ENCODE results near the gene PAX5.
A peak's percentile ranks its signal among the peaks of the same experiment; 100 is the strongest.

PAX5 gene

DNA sequence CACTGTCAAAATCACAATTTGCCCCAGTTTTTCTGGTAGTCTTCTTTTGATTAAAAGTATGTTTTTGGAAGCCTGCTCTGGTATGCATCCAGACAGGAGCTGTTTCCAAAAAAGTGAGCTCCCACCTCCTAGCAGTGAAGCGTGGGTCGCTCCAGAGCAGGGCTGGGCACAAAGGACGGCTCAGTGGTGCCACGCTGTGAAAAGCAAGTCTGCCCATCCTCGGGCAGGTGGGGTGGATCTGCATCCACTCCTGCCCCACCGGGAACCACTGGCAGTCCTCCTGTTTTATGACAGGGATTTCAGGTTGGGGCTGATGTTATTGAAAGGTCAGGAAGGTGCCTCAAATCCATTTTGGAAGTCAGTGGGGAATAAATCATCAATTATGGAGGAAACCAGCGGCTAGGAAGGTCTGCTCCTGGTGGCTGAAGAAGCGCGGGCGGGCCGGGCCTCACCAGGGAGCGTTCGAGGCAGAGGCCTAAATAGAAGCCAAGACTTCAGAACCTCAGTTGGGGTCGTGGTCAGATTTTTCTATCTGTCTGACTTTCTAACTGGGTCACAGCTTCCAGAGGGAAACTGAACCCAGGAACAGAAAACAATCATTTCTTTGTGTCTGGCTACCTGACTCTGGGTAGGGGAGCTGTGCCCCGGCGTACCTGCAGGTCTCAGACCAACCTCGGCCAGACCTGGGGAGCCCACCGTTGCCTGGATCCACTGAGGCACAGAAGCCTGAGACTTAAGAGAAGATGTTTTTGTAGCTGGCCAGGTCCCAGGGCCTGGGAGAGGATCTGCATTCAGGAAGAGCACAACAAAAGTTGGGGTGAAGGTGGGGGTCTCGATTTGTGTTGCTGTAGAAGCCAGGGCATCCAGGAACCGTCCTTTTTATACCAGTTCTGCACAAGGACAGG is 168.1 kb downstream of the PAX5 start:
- TF ChIP-seq RAD21 (IDR thresholded peaks at IDR 0.05; ENCODE audit: low read depth) (no peak), CREB1 (IDR thresholded peaks at IDR 0.05; ENCODE audit: low read depth) (no peak), ZBTB7A (IDR thresholded peaks at IDR 0.05; ENCODE audit: low read depth) (no peak), EGR1 (IDR thresholded peaks at IDR 0.05) (no peak)

DNA sequence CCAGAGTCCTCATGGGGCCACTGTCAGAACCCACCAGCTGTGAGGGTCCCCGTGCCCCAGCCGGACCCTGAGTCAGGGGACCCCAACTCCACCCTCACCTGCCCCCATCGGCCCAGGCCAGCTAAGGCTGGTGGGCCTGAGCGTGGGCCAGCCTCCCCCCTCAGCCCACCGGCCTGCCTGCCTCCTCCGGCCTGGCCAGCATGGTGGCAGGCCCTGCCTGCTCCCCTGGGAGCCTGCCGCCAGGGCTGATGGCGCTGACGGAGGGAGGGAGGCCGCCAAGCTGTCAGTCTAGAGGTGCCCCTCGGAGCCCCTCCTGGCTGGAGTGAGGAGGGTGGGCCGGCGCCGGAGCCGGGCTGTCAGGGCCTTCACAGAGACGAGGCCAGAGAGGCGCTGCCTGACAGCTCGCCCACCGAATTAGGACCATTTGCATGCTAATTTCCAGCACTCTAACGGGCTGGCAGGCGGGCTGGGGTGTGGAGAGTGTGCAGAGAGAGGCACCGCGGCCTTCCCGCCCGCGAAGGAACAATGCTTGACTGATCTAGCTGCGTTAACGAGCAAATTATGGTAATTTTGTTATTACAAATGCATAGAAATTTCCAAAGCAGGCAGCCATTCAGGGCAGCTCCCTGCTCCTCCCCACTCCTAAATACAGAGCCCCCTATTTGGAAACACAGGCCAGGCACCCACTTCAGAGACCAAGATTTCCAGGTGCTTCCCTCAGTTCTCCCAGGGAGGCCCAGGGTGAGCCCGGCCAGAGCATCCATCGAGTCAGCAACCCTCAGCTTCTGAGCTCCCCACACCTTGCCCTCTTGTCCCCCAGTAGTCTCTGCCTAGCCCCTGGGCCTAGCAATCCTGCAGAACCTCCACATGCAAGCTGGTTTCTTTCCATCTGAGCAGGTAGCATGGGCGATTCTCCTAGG is 169.3 kb downstream of the PAX5 start:
- no peak for TF ChIP-seq NFIC (IDR thresholded peaks at IDR 0.05)
- TF ChIP-seq ZBTB7A (IDR thresholded peaks at IDR 0.05; ENCODE audit: low read depth): no peak
- TF ChIP-seq TEAD4 (IDR thresholded peaks at IDR 0.05): no peak
- TF ChIP-seq, protein P1, sequence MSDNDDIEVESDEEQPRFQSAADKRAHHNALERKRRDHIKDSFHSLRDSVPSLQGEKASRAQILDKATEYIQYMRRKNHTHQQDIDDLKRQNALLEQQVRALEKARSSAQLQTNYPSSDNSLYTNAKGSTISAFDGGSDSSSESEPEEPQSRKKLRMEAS (IDR thresholded peaks at IDR 0.05): no peak
- no peak for TF ChIP-seq YY1 (IDR thresholded peaks at IDR 0.05; ENCODE audit: low read depth)
- TF ChIP-seq, protein P2, sequence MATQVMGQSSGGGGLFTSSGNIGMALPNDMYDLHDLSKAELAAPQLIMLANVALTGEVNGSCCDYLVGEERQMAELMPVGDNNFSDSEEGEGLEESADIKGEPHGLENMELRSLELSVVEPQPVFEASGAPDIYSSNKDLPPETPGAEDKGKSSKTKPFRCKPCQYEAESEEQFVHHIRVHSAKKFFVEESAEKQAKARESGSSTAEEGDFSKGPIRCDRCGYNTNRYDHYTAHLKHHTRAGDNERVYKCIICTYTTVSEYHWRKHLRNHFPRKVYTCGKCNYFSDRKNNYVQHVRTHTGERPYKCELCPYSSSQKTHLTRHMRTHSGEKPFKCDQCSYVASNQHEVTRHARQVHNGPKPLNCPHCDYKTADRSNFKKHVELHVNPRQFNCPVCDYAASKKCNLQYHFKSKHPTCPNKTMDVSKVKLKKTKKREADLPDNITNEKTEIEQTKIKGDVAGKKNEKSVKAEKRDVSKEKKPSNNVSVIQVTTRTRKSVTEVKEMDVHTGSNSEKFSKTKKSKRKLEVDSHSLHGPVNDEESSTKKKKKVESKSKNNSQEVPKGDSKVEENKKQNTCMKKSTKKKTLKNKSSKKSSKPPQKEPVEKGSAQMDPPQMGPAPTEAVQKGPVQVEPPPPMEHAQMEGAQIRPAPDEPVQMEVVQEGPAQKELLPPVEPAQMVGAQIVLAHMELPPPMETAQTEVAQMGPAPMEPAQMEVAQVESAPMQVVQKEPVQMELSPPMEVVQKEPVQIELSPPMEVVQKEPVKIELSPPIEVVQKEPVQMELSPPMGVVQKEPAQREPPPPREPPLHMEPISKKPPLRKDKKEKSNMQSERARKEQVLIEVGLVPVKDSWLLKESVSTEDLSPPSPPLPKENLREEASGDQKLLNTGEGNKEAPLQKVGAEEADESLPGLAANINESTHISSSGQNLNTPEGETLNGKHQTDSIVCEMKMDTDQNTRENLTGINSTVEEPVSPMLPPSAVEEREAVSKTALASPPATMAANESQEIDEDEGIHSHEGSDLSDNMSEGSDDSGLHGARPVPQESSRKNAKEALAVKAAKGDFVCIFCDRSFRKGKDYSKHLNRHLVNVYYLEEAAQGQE (IDR thresholded peaks at IDR 0.05; ENCODE audit: low read depth): no peak
- TF ChIP-seq FOXM1 (IDR thresholded peaks at IDR 0.05; ENCODE audit: borderline replicate concordance, low read depth): no peak
- no peak for TF ChIP-seq CREB1 (IDR thresholded peaks at IDR 0.05; ENCODE audit: low read depth)
- no peak for TF ChIP-seq TCF12 (IDR thresholded peaks at IDR 0.05; ENCODE audit: low read depth)
- TF ChIP-seq, protein P3, sequence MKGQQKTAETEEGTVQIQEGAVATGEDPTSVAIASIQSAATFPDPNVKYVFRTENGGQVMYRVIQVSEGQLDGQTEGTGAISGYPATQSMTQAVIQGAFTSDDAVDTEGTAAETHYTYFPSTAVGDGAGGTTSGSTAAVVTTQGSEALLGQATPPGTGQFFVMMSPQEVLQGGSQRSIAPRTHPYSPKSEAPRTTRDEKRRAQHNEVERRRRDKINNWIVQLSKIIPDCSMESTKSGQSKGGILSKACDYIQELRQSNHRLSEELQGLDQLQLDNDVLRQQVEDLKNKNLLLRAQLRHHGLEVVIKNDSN (IDR thresholded peaks at IDR 0.05): no peak
- no peak for TF ChIP-seq EGR1 (IDR thresholded peaks at IDR 0.05)

DNA sequence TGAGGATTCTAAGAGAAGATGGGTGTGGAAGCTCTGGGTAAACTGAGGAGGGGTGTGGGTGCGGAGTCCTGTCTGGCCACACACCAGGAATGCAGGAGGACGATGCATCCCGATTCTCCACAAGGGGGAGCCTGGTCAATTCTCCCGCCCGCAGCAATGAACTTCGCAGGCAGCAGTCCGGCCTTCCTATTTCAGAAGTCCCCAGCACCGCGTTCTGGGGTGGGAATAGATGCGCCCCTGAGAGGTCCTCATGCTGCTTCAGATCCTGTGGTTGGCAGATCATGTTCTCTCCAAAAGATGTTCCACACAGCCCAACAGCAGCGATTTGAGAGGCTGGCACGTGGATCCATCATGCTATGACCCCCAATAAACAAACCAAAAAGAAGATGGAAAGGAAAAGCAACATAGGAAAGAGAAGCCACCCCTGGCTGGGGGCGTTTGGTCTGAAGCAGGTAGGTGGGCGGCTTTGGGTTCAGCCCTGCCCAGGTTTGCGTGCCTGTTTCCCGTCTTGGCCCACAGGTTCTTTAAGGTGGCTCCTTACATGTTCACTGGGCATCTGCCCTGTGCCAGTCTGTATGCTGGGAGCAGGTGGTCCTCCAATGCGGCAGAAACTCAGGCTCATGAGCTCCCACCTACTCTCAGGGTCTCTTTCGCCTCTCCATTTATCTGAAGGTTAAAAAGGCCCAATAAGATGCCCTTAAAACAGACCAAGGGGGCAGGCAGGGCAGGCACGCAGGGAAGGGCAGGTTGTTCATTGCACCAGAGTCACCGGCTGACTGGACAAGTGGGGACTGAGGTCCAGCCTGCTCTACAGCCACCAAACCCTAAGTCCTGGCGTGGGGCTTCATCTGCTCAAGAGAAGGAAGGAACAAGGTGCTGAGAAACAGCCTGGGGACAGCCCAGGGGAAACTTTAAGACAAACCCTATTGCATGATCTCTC is 171.6 kb downstream of the PAX5 start:
- TF ChIP-seq, protein P1 (IDR thresholded peaks at IDR 0.05): no peak
- TF ChIP-seq YY1 (IDR thresholded peaks at IDR 0.05; ENCODE audit: low read depth) (no peak), ZBTB7A (IDR thresholded peaks at IDR 0.05; ENCODE audit: low read depth) (no peak), RAD21 (IDR thresholded peaks at IDR 0.05; ENCODE audit: low read depth) (peak; percentile 49), TEAD4 (IDR thresholded peaks at IDR 0.05) (peak; percentile 49)

DNA sequence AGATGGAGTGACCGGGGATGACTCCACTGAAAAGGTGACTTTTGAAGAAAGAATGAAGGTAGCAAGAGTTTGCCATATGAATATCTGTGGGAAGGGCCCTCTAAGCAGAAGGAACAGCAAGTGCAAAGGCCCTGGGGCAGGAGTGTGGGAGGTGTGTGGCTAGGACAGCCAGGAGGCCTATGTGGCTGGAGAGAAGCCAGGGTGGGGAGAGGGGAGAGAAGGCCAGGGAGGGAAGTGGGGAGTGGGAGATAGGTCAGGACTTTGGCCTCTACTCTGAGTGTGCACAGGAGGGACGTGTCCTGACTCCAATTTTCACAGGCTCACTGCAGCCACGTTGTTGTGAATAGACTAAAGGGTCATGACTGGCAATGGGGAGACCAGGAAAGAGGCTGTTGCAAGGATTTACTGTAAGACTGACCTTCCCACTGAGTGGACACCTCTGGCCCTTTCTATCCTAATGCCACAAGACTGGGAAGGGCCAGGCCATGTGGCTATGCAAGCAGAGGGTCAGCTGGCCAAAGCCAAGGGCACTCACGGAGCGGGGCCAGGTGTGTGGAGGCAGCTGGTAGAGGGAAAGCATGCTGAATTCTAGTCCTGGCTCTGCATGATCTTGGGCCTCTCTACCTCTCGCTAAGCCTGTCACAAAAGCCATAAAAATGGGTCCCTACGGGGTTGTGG is 172.4 kb downstream of the PAX5 start:
- TF ChIP-seq TCF12 (IDR thresholded peaks at IDR 0.05; ENCODE audit: low read depth) (no peak), YY1 (IDR thresholded peaks at IDR 0.05; ENCODE audit: low read depth) (no peak), FOXM1 (IDR thresholded peaks at IDR 0.05; ENCODE audit: borderline replicate concordance, low read depth) (no peak), EP300 (IDR thresholded peaks at IDR 0.05; ENCODE audit: borderline replicate concordance) (no peak), ZBTB7A (IDR thresholded peaks at IDR 0.05; ENCODE audit: low read depth) (no peak), TAF1 (IDR thresholded peaks at IDR 0.05; ENCODE audit: low read depth) (no peak), CREB1 (IDR thresholded peaks at IDR 0.05; ENCODE audit: low read depth) (no peak)
- TF ChIP-seq, protein P3 (IDR thresholded peaks at IDR 0.05): no peak

DNA sequence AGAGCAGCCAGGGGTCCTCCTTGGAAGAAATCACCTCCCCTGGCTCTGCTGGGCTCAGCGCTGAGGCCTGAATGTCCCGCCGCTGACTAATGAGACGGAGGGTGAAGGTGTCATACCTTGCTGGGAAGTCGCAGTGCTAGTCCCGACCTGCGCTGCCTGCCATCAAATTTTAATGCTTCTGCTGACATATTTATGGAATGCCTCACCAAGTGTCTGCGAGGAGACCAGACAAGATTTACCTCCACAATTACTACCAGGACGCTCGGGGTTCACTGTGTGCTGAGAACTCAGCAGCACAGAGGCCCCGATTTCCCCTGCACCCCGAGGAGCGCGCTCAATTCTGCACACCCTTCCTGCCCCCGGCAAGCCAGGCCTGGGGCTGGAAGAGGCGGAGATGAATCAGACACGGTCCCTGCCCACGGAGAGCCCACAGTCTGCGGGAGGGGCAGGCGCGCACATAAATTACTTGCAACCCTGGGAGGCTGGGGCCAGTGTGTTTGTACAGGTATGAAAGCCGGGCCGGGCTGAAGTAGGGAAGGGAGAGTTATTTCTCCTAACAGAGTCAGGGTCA is 175.2 kb downstream of the PAX5 start:
- TF ChIP-seq TAF1 (IDR thresholded peaks at IDR 0.05; ENCODE audit: low read depth) (no peak), RAD21 (IDR thresholded peaks at IDR 0.05; ENCODE audit: low read depth) (no peak), TCF12 (IDR thresholded peaks at IDR 0.05; ENCODE audit: low read depth) (no peak), NFIC (IDR thresholded peaks at IDR 0.05) (no peak), CREB1 (IDR thresholded peaks at IDR 0.05; ENCODE audit: low read depth) (no peak), TEAD4 (IDR thresholded peaks at IDR 0.05) (no peak), CEBPB (IDR thresholded peaks at IDR 0.05) (no peak), EGR1 (IDR thresholded peaks at IDR 0.05) (no peak), ZBTB7A (IDR thresholded peaks at IDR 0.05; ENCODE audit: low read depth) (no peak), EP300 (IDR thresholded peaks at IDR 0.05; ENCODE audit: borderline replicate concordance) (no peak), FOXM1 (IDR thresholded peaks at IDR 0.05; ENCODE audit: borderline replicate concordance, low read depth) (no peak), YY1 (IDR thresholded peaks at IDR 0.05; ENCODE audit: low read depth) (no peak)
- TF ChIP-seq, protein P1 (IDR thresholded peaks at IDR 0.05): no peak
- TF ChIP-seq, protein P2 (IDR thresholded peaks at IDR 0.05; ENCODE audit: low read depth): no peak
